ENCODE results near the gene RGS18.

- no peak for TF ChIP-seq POLR2A (IDR thresholded peaks at IDR 0.05; ENCODE audit: extremely low read depth, insufficient read length)
- TF ChIP-seq CTCF (IDR thresholded peaks at IDR 0.05; ENCODE audit: low read depth, low read length): no peak
- TF ChIP-seq MAX (IDR thresholded peaks at IDR 0.05; ENCODE audit: low read depth, low read length): no peak
These were observed 66.1 kb downstream of the RGS18 start for GRCh38 chr1:192224396-192224795.
